Kidney epithelial cell (primary cell): ENCODE results near the gene MRPL3. TPM values are rescaled to one million over a fixed set of nuclear protein-coding genes. Genes with fewer than 3 reads are reported as not detected.

ENCODE experiments used
- DNase-seq: peaks from one replicate; pipeline ENCODE4 v3.0.0-alpha.2; 2010; ENCODE audit warnings: low read depth
- H3K27me3 ChIP-seq: 2 replicates; pipeline ENCODE4 v1.6.0; 2011; ENCODE audit warnings: low read length; ENCODE audit not compliant: control insufficient read depth, insufficient read depth
- H3K36me3 ChIP-seq: 2 replicates; pipeline ENCODE4 v1.5.1; 2011; ENCODE audit warnings: low read length; ENCODE audit not compliant: control insufficient read depth, insufficient read depth
- H3K4me3 ChIP-seq: 2 replicates; pipeline ENCODE4 v1.5.1; 2011; ENCODE audit warnings: low read depth, mild to moderate bottlenecking, control low read depth, low read length
- total RNA-seq: library from RNA; depleted of rRNA; stranded (reverse); fragments of >200 nt; gene quantifications from 2 replicates; pipeline ENCODE4 v1.2.3, GENCODE V29; 2015
- TF ChIP-seq, protein P1 (sequence below): IDR thresholded peaks from 2 replicates; pipeline ENCODE4 v1.5.1; 2011; ENCODE audit warnings: mild to moderate bottlenecking, moderate library complexity, low read length, control low read depth, inconsistent platforms; ENCODE audit not compliant: insufficient read depth, poor library complexity, severe bottlenecking

The MRPL3 gene
- total RNA-seq, 1 donor from 2014 or later, result 132 TPM

DNA sequence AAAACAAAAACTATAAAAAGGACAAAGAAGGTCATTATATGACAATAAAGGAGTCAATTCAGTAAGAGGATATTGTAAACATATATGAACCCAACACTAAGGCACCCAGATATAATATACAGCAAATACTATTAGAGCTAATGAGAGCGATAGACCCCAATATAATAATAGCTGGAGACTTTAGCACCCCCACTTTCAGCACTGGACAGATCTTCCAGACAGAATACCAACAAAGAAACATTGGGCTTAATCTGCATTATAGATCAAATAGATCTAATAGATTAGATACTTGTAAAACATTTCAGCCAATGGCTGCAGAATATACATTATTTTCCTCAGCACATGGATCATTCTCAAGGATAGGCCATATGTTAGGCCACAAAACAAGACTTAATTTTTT, 67.8 kb downstream of the MRPL3 start:
- no peak overlapping the region for H3K4me3 ChIP-seq
- H3K36me3 ChIP-seq, result no peaks in the 10 kb centered on the region
- DNase-seq, result no peak
- TF ChIP-seq, protein P1, sequence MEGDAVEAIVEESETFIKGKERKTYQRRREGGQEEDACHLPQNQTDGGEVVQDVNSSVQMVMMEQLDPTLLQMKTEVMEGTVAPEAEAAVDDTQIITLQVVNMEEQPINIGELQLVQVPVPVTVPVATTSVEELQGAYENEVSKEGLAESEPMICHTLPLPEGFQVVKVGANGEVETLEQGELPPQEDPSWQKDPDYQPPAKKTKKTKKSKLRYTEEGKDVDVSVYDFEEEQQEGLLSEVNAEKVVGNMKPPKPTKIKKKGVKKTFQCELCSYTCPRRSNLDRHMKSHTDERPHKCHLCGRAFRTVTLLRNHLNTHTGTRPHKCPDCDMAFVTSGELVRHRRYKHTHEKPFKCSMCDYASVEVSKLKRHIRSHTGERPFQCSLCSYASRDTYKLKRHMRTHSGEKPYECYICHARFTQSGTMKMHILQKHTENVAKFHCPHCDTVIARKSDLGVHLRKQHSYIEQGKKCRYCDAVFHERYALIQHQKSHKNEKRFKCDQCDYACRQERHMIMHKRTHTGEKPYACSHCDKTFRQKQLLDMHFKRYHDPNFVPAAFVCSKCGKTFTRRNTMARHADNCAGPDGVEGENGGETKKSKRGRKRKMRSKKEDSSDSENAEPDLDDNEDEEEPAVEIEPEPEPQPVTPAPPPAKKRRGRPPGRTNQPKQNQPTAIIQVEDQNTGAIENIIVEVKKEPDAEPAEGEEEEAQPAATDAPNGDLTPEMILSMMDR, result no peak
- no peaks in the 10 kb centered on the region for H3K27me3 ChIP-seq

DNA sequence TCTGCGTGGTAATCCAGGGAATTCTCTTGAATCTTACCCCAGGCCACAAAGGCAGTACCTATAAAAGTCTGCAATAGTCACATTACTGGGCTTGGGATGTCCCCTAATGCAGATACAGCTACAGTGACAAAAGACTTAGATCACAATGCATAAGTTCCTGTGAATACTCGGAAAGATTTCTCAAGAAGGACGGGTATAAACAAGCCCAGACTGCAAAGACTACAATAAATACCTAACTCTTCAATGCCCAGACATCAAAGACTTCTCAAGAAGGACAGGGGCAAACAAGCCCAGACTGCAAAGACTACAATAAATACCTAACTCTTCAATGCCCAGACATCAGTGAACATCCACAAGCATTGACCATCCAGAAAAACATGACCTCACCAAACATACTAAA, 70.3 kb downstream of the MRPL3 start:
- no peaks in the 10 kb centered on the region for H3K27me3 ChIP-seq
- H3K4me3 ChIP-seq, result no peak overlapping the region
- TF ChIP-seq, protein P1, result no peak
- DNase-seq, result no peak
- no peaks in the 10 kb centered on the region for H3K36me3 ChIP-seq

DNA sequence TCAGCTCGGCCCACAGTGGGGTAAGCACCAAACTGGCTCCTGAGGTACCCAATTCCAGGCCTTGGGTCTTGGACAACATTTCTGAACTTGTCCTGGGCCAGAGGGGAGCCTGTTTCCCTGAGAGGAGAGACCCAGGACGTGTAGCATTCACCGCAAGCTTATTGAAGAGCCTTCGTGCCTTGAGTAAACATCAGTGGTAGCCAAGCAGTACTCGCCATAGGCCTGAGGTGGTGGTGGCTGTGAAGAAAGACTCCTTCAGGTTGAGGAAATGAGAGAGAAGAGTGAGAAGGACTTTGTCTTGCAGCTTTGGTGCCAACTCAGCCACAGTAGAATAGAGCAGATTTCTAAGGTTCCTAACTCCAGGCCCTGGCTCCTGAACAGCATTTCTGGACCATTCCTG, 71.0 kb downstream of the MRPL3 start:
- TF ChIP-seq, protein P1, result no peak
- H3K36me3 ChIP-seq, result no peaks in the 10 kb centered on the region
- DNase-seq, result no peak
- no peak overlapping the region for H3K4me3 ChIP-seq
- no peaks in the 10 kb centered on the region for H3K27me3 ChIP-seq

GRCh38 chr3:131427226-131427625, 75.5 kb downstream of the MRPL3 start:
- H3K4me3 ChIP-seq, result no peak overlapping the region
- no peaks in the 10 kb centered on the region for H3K36me3 ChIP-seq
- no peak for DNase-seq
- H3K27me3 ChIP-seq, result no peaks in the 10 kb centered on the region
- TF ChIP-seq, protein P1, result no peak

- Histone ChIP-seq H3K27me3 (no peaks in the 10 kb centered on the region), H3K4me3 (no peak overlapping the region), H3K36me3 (no peaks in the 10 kb centered on the region)
- TF ChIP-seq, protein P1, result no peak
- DNase-seq, result no peak
These were observed 80.7 kb downstream of the MRPL3 start for GRCh38 chr3:131421957-131422498.

- Histone ChIP-seq H3K36me3 (no peaks in the 10 kb centered on the region), H3K4me3 (no peak overlapping the region), H3K27me3 (no peaks in the 10 kb centered on the region)
- no peak for DNase-seq
- TF ChIP-seq, protein P1, result no peak
These were observed 81.5 kb downstream of the MRPL3 start for GRCh38 chr3:131421301-131421700.
